H4 (cell line): ENCODE measurements around the gene ACSL3. TPM values are rescaled to one million over a fixed set of nuclear protein-coding genes. Genes with fewer than 3 reads are reported as not detected.
A peak's percentile ranks its signal among the peaks of the same experiment; 100 is the strongest.

ENCODE experiments used
- DNase-seq: peaks from one replicate; pipeline ENCODE4 v3.0.0-alpha.2; 2015; ENCODE audit warnings: low spot score
- total RNA-seq: library from RNA; depleted of rRNA; stranded (reverse); fragments of >200 nt; shearing (Covaris generic); gene quantifications from 2 replicates; pipeline ENCODE4 v1.2.3, GENCODE V29; 2014

ACSL3 gene
- total RNA-seq, 1 experiment from 2014 or later, result 128 TPM

- DNase-seq, result no peak
Observed at GRCh38 chr2:222879604-222879933, 18.7 kb downstream of the ACSL3 start.

GRCh38 chr2:222882484-222882928 lies 21.7 kb downstream of the ACSL3 start:
- DNase-seq, result no peak

GRCh38 chr2:222883420-222883819 lies 22.6 kb downstream of the ACSL3 start:
- DNase-seq, result no peak

- no peak for DNase-seq
Observed at GRCh38 chr2:222884114-222884771, 23.4 kb downstream of the ACSL3 start.

- no peak for DNase-seq
Observed at GRCh38 chr2:222884805-222885424, 24.1 kb downstream of the ACSL3 start.

- no peak for DNase-seq
Observed at GRCh38 chr2:222887124-222887523, 26.3 kb downstream of the ACSL3 start.

- no peak for DNase-seq
Observed at GRCh38 chr2:222888716-222889115, 27.9 kb downstream of the ACSL3 start.

GRCh38 chr2:222891890-222892289 lies 31.1 kb downstream of the ACSL3 start:
- no peak for DNase-seq

- DNase-seq, result no peak
Observed at GRCh38 chr2:222892321-222892720, 31.5 kb downstream of the ACSL3 start.

- DNase-seq, result no peak
Observed at GRCh38 chr2:222892761-222893160, 31.9 kb downstream of the ACSL3 start.

GRCh38 chr2:222893716-222894115 lies 32.9 kb downstream of the ACSL3 start:
- DNase-seq, result no peak

GRCh38 chr2:222895144-222895543 lies 34.3 kb downstream of the ACSL3 start:
- no peak for DNase-seq

GRCh38 chr2:222897898-222898297 lies 37.1 kb downstream of the ACSL3 start:
- DNase-seq, result no peak

- DNase-seq, result no peak
Observed at GRCh38 chr2:222899413-222900181, 38.8 kb downstream of the ACSL3 start.

GRCh38 chr2:222900354-222900753 lies 39.5 kb downstream of the ACSL3 start:
- peak; percentile 84 for DNase-seq

GRCh38 chr2:222902660-222903059 lies 41.8 kb downstream of the ACSL3 start:
- no peak for DNase-seq

GRCh38 chr2:222903234-222904220 lies 42.7 kb downstream of the ACSL3 start:
- peak; percentile 48 for DNase-seq

- DNase-seq, result peak; percentile 58
Observed at GRCh38 chr2:222904557-222905258, 43.9 kb downstream of the ACSL3 start.

- no peak for DNase-seq
Observed at GRCh38 chr2:222907048-222907447, 46.2 kb downstream of the ACSL3 start.

GRCh38 chr2:222907790-222908441 lies 47.1 kb downstream of the ACSL3 start:
- no peak for DNase-seq

- no peak for DNase-seq
Observed at GRCh38 chr2:222909286-222909685, 48.5 kb downstream of the ACSL3 start.
